ENCODE measurements around the gene WNT1.

- no peak for TF ChIP-seq POLR2A (IDR thresholded peaks at IDR 0.05)
- no peak for TF ChIP-seq CTCF (IDR thresholded peaks at IDR 0.05)
- TF ChIP-seq POLR2AphosphoS5 (IDR thresholded peaks at IDR 0.05; ENCODE audit: insufficient read depth in 1 of 2, low read depth in 1 of 2) = no peak
Observed at GRCh38 chr12:48965298-48965838, 12.8 kb upstream of the WNT1 start.
